Activated CD8-positive, alpha-beta memory T cell treated with anti-CD3 and anti-CD28 coated beads, Interleukin-2, amount 50 U/mL, for 1 hour (primary cell): Measurements from ENCODE around the gene KAT8.
A peak's percentile ranks its signal among the peaks of the same experiment; 100 is the strongest.

Experiments
- DNase-seq: peaks from one replicate; pipeline ENCODE4 v3.0.0-alpha.2; 2020; ENCODE audit errors: extremely low read depth

Gene KAT8

GRCh38 chr16:31117384-31118222 lies at the start of gene KAT8:
Gene KAT8, plus strand, starts transcription at chr16:31117664. Its CDS starts 18 bp downstream, at chr16:31117682.
- DNase-seq = peak; percentile 95

GRCh38 chr16:31071861-31072260 lies 45.6 kb upstream of the KAT8 start:
- no peak for DNase-seq

- DNase-seq = no peak
These were observed 44.8 kb upstream of the KAT8 start for GRCh38 chr16:31072540-31073141.

- DNase-seq = peak; percentile 45
These were observed 44.1 kb upstream of the KAT8 start for GRCh38 chr16:31073142-31073969.

GRCh38 chr16:31073970-31074813 lies 43.3 kb upstream of the KAT8 start, which contains the start of the genes ZNF646 and ZNF668:
Gene ZNF646, plus strand, starts transcription at chr16:31074422. Its CDS starts 1,903 bp downstream, at chr16:31076325.
Gene ZNF668, minus strand, starts transcription at chr16:31074240. Its CDS starts 9,781 bp downstream, at chr16:31064459.
- peak; percentile 98 for DNase-seq

- DNase-seq = no peak
These were observed 42.7 kb upstream of the KAT8 start for GRCh38 chr16:31074814-31075183.

- DNase-seq = no peak
These were observed 41.1 kb upstream of the KAT8 start for GRCh38 chr16:31076319-31076718.

GRCh38 chr16:31077024-31077423 lies 40.4 kb upstream of the KAT8 start:
- DNase-seq = no peak

GRCh38 chr16:31077592-31078396 lies 39.7 kb upstream of the KAT8 start:
- no peak for DNase-seq

GRCh38 chr16:31078597-31079341 lies 38.7 kb upstream of the KAT8 start:
- DNase-seq = no peak

- no peak for DNase-seq
These were observed 38.0 kb upstream of the KAT8 start for GRCh38 chr16:31079342-31079944.

- DNase-seq = no peak
These were observed 37.3 kb upstream of the KAT8 start for GRCh38 chr16:31080035-31080629.

- DNase-seq = no peak
These were observed 36.6 kb upstream of the KAT8 start for GRCh38 chr16:31080756-31081419.

- no peak for DNase-seq
These were observed 35.8 kb upstream of the KAT8 start for GRCh38 chr16:31081428-31082351.

- no peak for DNase-seq
These were observed 35.0 kb upstream of the KAT8 start for GRCh38 chr16:31082368-31083045.

- no peak for DNase-seq
These were observed 34.4 kb upstream of the KAT8 start for GRCh38 chr16:31083081-31083480.

- no peak for DNase-seq
These were observed 33.9 kb upstream of the KAT8 start for GRCh38 chr16:31083556-31083955.
